Thyroid gland (tissue), 4 donors: ENCODE measurements around the gene SUV39H2. TPM values are rescaled to one million over a fixed set of nuclear protein-coding genes. Genes with fewer than 3 reads are reported as not detected.
A peak's percentile ranks its signal among the peaks of the same experiment; 100 is the strongest.

ENCODE experiments used
- DNase-seq, 2 donors: peaks; one replicate each; pipeline ENCODE4 v3.0.0-alpha.2; 2019
- H3K27ac ChIP-seq, 3 donors: fragments of 200-600 bp; sonication (generic); 1 replicate in 2 of 3; 2 replicates in 1 of 3; pipeline ENCODE4 v1.5.1; 2016 to 2019; ENCODE audit warnings: mild to moderate bottlenecking in 1 of 3, moderate library complexity in 1 of 3
- H3K27me3 ChIP-seq: fragments of 200-600 bp; sonication (generic); one replicate; pipeline ENCODE4 v1.5.1; 2019
- H3K36me3 ChIP-seq, 2 donors: fragments of 200-600 bp; sonication (generic); one replicate each; pipeline ENCODE4 v1.5.1; 2016 to 2019
- H3K4me1 ChIP-seq, 2 donors: fragments of 200-600 bp; sonication (generic); one replicate each; pipeline ENCODE4 v1.5.1; 2017 to 2019
- H3K4me3 ChIP-seq, 3 donors: fragments of 200-600 bp; sonication (generic); replicated peaks in 1 of 3; 1 replicate in 2 of 3; 2 replicates in 1 of 3; pipeline ENCODE4 v1.5.1; 2016; ENCODE audit warnings: mild to moderate bottlenecking in 1 of 3
- H3K9me3 ChIP-seq: fragments of 200-600 bp; sonication (generic); one replicate; pipeline ENCODE4 v1.5.1; 2017
- POLR2A ChIP-seq, 2 donors: fragments of 450-650 bp; IDR thresholded peaks; one replicate each; pipeline ENCODE4 v1.6.1; 2017; ENCODE audit warnings: antibody characterized with exemption in 2 of 2, mild to moderate bottlenecking in 2 of 2, moderate library complexity in 1 of 2
- WGBS, 2 donors: methylation state at CpG; one replicate each; pipeline ENCODE4 v1.1.5; 2017; 5-methylcytosine and 5-hydroxymethylcytosine counted together
- intact Hi-C: fragments of 100-400 bp; cut with DNase I; formaldehyde crosslinking; loops from one replicate; pipeline ENCODE4 v1.15.1; 2023
- total RNA-seq, 4 donors: library from RNA; depleted of rRNA; stranded (reverse); fragments of >200 nt; gene quantifications; one replicate each; pipeline ENCODE4 v1.2.3, GENCODE V29; 2016
- TF ChIP-seq, protein P1 (sequence below), 6 experiments: fragments of 200-600 bp in 3 of 6; fragments of 450-650 bp in 3 of 6; sonication (generic) in 3 of 6; IDR thresholded peaks; one replicate each; pipeline ENCODE4 v1.5.1; 2016 to 2019; ENCODE audit warnings: antibody characterized with exemption in 6 of 6, mild to moderate bottlenecking in 2 of 6, inconsistent platforms in 1 of 6, moderate library complexity in 1 of 6

SUV39H2 gene, protein sequence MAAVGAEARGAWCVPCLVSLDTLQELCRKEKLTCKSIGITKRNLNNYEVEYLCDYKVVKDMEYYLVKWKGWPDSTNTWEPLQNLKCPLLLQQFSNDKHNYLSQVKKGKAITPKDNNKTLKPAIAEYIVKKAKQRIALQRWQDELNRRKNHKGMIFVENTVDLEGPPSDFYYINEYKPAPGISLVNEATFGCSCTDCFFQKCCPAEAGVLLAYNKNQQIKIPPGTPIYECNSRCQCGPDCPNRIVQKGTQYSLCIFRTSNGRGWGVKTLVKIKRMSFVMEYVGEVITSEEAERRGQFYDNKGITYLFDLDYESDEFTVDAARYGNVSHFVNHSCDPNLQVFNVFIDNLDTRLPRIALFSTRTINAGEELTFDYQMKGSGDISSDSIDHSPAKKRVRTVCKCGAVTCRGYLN
- 1 to 10 TPM; 5.1 to 9.6 (median 8.7) TPM for total RNA-seq

DNA sequence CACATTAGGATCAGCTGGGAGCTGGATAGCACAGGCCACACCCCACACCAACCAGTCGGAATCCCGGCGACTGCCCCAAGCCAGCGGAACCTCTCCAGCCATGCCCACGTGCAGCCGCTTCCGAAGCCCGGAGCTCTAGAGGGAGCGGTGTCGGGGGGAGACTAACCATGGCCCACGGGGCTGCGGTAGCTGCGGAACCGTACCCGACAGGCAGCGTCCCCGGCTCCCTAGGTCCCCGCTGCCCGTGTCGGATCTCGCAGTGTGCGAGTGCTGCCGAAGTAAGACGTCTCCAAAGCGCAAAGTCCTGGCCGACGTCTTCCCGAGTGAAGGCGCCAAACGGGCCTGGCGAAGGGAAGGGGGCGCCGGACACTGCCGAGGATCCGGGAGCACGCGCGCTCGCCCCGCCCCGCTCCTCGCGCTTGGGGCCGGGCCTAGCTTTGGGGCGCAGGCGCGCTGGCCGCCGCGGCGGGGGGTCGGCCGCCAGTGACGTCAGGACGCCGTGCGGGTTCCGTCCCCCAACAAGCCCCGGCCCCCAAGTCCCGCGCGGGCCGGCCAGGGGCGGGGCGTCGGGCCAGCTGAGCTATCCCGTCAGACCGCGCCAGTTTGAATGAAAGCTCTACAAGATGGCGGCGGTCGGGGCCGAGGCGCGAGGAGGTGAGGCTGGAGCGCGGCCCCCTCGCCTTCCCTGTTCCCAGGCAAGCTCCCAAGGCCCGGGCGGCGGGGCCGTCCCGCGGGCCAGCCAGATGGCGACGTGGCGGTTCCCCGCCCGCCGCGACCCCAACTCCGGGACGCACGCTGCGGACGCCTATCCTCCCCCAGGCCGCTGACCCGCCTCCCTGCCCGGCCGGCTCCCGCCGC, at the start of gene SUV39H2:
SUV39H2 (plus strand) TSS at position 601 of the 858 bp plus-strand sequence; CDS start at position 624, 23 bp downstream.
- peak in 1 of 2 donors; percentile 89 for TF ChIP-seq POLR2A (IDR thresholded peaks at IDR 0.05)
- TF ChIP-seq, protein P1, sequence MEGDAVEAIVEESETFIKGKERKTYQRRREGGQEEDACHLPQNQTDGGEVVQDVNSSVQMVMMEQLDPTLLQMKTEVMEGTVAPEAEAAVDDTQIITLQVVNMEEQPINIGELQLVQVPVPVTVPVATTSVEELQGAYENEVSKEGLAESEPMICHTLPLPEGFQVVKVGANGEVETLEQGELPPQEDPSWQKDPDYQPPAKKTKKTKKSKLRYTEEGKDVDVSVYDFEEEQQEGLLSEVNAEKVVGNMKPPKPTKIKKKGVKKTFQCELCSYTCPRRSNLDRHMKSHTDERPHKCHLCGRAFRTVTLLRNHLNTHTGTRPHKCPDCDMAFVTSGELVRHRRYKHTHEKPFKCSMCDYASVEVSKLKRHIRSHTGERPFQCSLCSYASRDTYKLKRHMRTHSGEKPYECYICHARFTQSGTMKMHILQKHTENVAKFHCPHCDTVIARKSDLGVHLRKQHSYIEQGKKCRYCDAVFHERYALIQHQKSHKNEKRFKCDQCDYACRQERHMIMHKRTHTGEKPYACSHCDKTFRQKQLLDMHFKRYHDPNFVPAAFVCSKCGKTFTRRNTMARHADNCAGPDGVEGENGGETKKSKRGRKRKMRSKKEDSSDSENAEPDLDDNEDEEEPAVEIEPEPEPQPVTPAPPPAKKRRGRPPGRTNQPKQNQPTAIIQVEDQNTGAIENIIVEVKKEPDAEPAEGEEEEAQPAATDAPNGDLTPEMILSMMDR (IDR thresholded peaks at IDR 0.05): peak in 1 of 6 experiments; percentile 14
- Histone ChIP-seq H3K4me3 (peak within 1 kb of the TSS; percentile 83 to 95 (median 93)), H3K27ac (peak within 1 kb of the TSS; percentile 93 to 94 (median 94)), H3K4me1 (peaks cover 9 to 16% of the 10 kb centered on the region in 2 donors), H3K27me3 (no peaks in the 10 kb centered on the region), H3K9me3 (no peaks in the 10 kb centered on the region), H3K36me3 (no peaks in the 10 kb centered on the region)
- DNase-seq: peak; percentile 96 to 97
- intact Hi-C loops: loop anchor here (5.0 kb wide), 1 partner anchor 214 kb away; no protein-coding TSS in a partner anchor
- 0 to 1% methylated on average over 12 to 26 of the region's 102 CpGs for WGBS, 2 donors

DNA sequence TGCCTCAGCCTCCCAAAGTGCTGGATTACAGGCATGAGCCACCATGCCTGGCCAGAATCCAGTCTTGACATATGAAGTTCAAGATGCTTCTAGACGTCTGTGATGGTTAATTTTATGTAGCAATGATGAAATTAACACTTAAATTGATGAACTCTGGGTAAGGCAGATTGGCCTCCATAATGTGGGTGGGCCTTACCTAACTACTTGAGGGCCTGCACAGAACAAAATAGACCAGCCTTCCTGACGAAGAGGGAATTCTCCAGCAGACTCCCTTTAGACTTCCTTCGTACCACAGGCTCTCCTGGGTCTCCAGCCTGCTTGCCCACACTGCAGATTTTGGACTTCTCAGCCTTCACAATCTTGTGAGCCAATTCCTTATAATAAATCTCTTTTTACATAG, 45.6 kb upstream of the SUV39H2 start:
- 85 to 88% methylated on average over 3 of the region's 3 CpGs for whole genome bisulfite sequencing, 2 donors
- intact Hi-C loops: no loop called here
- Histone ChIP-seq H3K9me3 (no peaks in the 10 kb centered on the region), H3K27ac (no peak overlapping the region), H3K36me3 (no peaks in the 10 kb centered on the region), H3K4me1 (peaks cover 8 to 9% of the 10 kb centered on the region in 2 donors), H3K27me3 (no peaks in the 10 kb centered on the region), H3K4me3 (no peak overlapping the region)
- no peak for TF ChIP-seq POLR2A (IDR thresholded peaks at IDR 0.05)
- TF ChIP-seq, protein P1 (IDR thresholded peaks at IDR 0.05): no peak
- no peak for DNase-seq

DNA sequence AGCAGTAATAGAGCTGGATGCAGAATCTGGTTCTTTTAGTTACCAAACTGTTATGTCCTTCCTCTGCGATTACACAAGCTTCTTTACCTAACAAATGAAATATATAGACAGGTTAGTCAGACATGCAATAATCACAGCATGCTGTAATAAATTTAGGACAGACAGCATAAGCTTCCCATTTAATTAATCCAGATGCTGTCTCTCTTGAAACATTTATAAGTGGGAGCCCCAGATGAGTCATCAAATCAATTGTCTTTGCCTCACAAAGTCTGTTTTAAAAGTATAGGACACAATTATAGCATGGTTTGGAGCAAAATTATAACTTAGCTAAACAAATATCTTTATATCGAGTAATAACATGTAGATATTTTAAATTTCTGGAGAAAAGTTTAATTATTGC, 42.5 kb upstream of the SUV39H2 start:
- DNase-seq: no peak
- Histone ChIP-seq H3K27ac (no peak overlapping the region), H3K27me3 (no peaks in the 10 kb centered on the region), H3K36me3 (no peaks in the 10 kb centered on the region), H3K4me3 (no peak overlapping the region), H3K9me3 (no peaks in the 10 kb centered on the region), H3K4me1 (peaks cover 11 to 15% of the 10 kb centered on the region in 2 donors)
- WGBS, 2 donors: 95% methylated on average over 2 of the region's 2 CpGs
- intact Hi-C loops: no loop called here
- TF ChIP-seq POLR2A (IDR thresholded peaks at IDR 0.05): no peak
- TF ChIP-seq, protein P1 (IDR thresholded peaks at IDR 0.05): no peak

DNA sequence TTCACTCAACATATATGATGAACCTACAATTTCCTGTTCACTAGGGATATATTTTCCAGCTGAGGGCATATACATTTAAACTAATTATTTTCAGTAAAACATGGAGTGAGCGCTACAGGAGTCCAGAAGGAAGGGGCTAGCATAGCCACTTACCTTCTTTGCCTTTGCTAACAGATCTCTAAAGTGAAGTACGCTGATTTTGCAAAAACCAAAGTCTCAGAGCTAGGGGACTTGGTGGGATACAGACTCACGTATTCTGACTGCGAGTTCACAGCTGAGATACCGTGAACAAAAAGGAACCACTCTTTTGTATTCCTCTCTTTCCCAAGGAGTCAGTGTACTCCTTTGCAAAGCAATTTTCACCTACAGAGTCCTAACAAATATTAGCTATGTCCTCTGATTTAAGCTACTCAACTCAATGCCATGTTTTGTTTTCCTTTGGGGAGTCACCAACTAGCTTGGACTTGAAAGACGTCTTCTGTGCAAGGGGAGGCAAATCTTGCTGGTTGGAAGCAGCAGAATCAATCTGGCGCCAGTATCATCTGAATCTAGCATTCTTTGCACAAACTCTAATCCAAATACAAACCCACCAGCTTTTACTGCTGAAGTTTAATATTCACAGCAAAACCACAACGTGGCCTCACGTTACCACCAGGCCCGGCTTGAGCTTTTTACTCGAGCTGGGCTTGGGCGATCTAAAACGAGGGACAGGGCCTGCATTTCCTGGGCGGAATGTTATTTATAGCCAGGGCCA, 41.5 kb upstream of the SUV39H2 start:
- DNase-seq: no peak
- Histone ChIP-seq H3K4me1 (peaks cover 11 to 15% of the 10 kb centered on the region in 2 donors), H3K36me3 (peaks cover 1 to 3% of the 10 kb centered on the region in 2 donors), H3K27me3 (no peaks in the 10 kb centered on the region), H3K27ac (peak overlapping the region; percentile 94 to 96 (median 96)), H3K9me3 (no peaks in the 10 kb centered on the region), H3K4me3 (peak overlapping the region; percentile 56 to 94 (median 71))
- intact Hi-C loops: no loop called here
- TF ChIP-seq POLR2A (IDR thresholded peaks at IDR 0.05): no peak
- TF ChIP-seq, protein P1 (IDR thresholded peaks at IDR 0.05): no peak
- 18 to 19% methylated on average over 13 to 14 of the region's 14 CpGs for WGBS, 2 donors
